Keratinocyte (primary cell): Measurements from ENCODE around the gene SLN. TPM values are rescaled to one million over a fixed set of nuclear protein-coding genes. Genes with fewer than 3 reads are reported as not detected.
"Not testable (repeated sequence)": the region's sequence is repeated elsewhere in the genome, so short reads cannot be mapped to it uniquely, and the experiment has no call there.

Experiments
- DNase-seq: peaks from one replicate; pipeline ENCODE4 v3.0.0-alpha.2; 2011; ENCODE audit warnings: low read depth, missing footprints, low spot score
- FAIRE-seq: peaks from 2 replicates; lab custom pipeline; 2011; peaks lifted over from hg19 to GRCh38; lab: Jason Lieb, UNC
- H2AFZ ChIP-seq: 2 replicates; pipeline ENCODE4 v1.6.0; 2012; ENCODE audit warnings: low read length, control low read depth, inconsistent platforms; ENCODE audit not compliant: control insufficient read depth
- H3K27ac ChIP-seq: 2 replicates; pipeline ENCODE4 v1.5.1; 2011; ENCODE audit warnings: low read length; ENCODE audit not compliant: control insufficient read depth, insufficient read depth
- H3K27me3 ChIP-seq: 3 replicates; pipeline ENCODE4 v1.6.0; 2011; ENCODE audit warnings: low read length; ENCODE audit not compliant: control insufficient read depth, insufficient read depth; ENCODE audit errors: extremely low read depth
- H3K36me3 ChIP-seq, 2 experiments: 2 replicates in 1 of 2; 3 replicates in 1 of 2; pipeline ENCODE4 v1.5.1; 2011; ENCODE audit warnings: low read length in 2 of 2, mild to moderate bottlenecking in 1 of 2; ENCODE audit not compliant: control insufficient read depth in 2 of 2, insufficient read depth in 2 of 2; ENCODE audit errors: extremely low read depth in 1 of 2
- H3K4me1 ChIP-seq: 3 replicates; pipeline ENCODE4 v1.5.1; 2011; ENCODE audit warnings: low read length; ENCODE audit not compliant: control insufficient read depth, insufficient read depth; ENCODE audit errors: extremely low read depth
- H3K4me2 ChIP-seq: 3 replicates; pipeline ENCODE4 v1.6.0; 2011; ENCODE audit warnings: low read depth, low read length; ENCODE audit not compliant: control insufficient read depth, insufficient read depth; ENCODE audit errors: extremely low read depth
- H3K4me3 ChIP-seq, 3 experiments: fragments of 200-600 bp in 1 of 3; sonication (generic) in 1 of 3; 2 replicates in 2 of 3; 3 replicates in 1 of 3; pipeline ENCODE4 v1.5.1; 2011 to 2016; ENCODE audit warnings: low read length in 3 of 3, mild to moderate bottlenecking in 3 of 3, control low read depth in 2 of 3, inconsistent platforms in 1 of 3, low read depth in 1 of 3, mixed read lengths in 1 of 3, mixed run types in 1 of 3, moderate library complexity in 1 of 3; ENCODE audit not compliant: control insufficient read depth in 2 of 3, insufficient read depth in 2 of 3; ENCODE audit errors: extremely low read depth in 1 of 3
- H3K79me2 ChIP-seq: 2 replicates; pipeline ENCODE4 v1.6.0; 2012; ENCODE audit warnings: low read length; ENCODE audit not compliant: control insufficient read depth, insufficient read depth
- H3K9ac ChIP-seq: 3 replicates; pipeline ENCODE4 v1.6.0; 2011; ENCODE audit warnings: low read length; ENCODE audit not compliant: control insufficient read depth, insufficient read depth; ENCODE audit errors: extremely low read depth
- H3K9me1 ChIP-seq: 3 replicates; pipeline ENCODE4 v1.6.0; 2011; ENCODE audit warnings: low read length; ENCODE audit not compliant: control insufficient read depth, insufficient read depth; ENCODE audit errors: extremely low read depth
- H3K9me3 ChIP-seq: 2 replicates; pipeline ENCODE4 v1.5.1; 2012; ENCODE audit warnings: low read depth, low read length; ENCODE audit not compliant: control insufficient read depth
- H4K20me1 ChIP-seq: 3 replicates; pipeline ENCODE4 v1.6.0; 2011; ENCODE audit warnings: low read length; ENCODE audit not compliant: control insufficient read depth, insufficient read depth; ENCODE audit errors: extremely low read depth
- CTCF ChIP-seq, 3 experiments: IDR thresholded peaks in 1 of 3; conservative IDR thresholded peaks in 1 of 3; optimal IDR thresholded peaks in 1 of 3; 2 replicates in 2 of 3; 3 replicates in 1 of 3; pipeline versions ENCODE3 to v1.5.1; 2011; ENCODE audit warnings: low read length in 3 of 3, mild to moderate bottlenecking in 3 of 3, moderate library complexity in 2 of 3, control low read depth in 1 of 3, inconsistent platforms in 1 of 3; ENCODE audit not compliant: insufficient read depth in 2 of 3; ENCODE audit errors: extremely low read depth in 1 of 3
- EZH2 ChIP-seq: IDR thresholded peaks from one replicate; pipeline ENCODE4 v1.6.1; 2012; ENCODE audit warnings: inconsistent platforms, mild to moderate bottlenecking, low read length, moderate library complexity
- dilution Hi-C: fragments of 300-500 bp; cut with MboI; formaldehyde crosslinking; loops from one replicate; pipeline ENCODE4 v1.7.0; 2020; ENCODE audit warnings: low sequenced_read_pairs; ENCODE audit not compliant: extremely low pct_ligation_motif_present
- polyA minus RNA-seq, 3 experiments: library from RNA; depleted of rRNA, polyadenylated mRNA; stranded (reverse); fragments of >200 nt; gene quantifications; 1 replicate in 1 of 3; 2 replicates in 1 of 3; 3 replicates in 1 of 3; pipeline ENCODE4 v1.2.3, GENCODE V29; 2011
- polyA plus RNA-seq, 5 experiments: library from polyadenylated mRNA; depleted of rRNA in 3 of 5; stranded (reverse) in 3 of 5; stranded (forward) in 1 of 5; unstranded in 1 of 5; fragments of >200 nt; gene quantifications; 1 replicate in 1 of 5; 2 replicates in 3 of 5; 3 replicates in 1 of 5; pipeline versions ENCODE4 v1.2.1 to v1.2.3, GENCODE V29; 2011 to 2012; ENCODE audit warnings: missing spikeins in 2 of 5, low read depth in 1 of 5, low replicate concordance in 1 of 5

SLN gene
- 0.09 to 0.12 TPM in 2 of 3 replicates, not detected in the other for polyA plus RNA-seq
- not detected for polyA plus RNA-seq (2011; ENCODE audit: low read depth)
- not detected in 2 replicates for polyA plus RNA-seq (2011; cell fraction: cytosol; rRNA removed)
- not detected in 2 replicates for polyA plus RNA-seq (2011; cell fraction: nucleus; rRNA removed)
- polyA plus RNA-seq (2012; ENCODE audit: low replicate concordance) = not detected in 2 replicates
- polyA minus RNA-seq = not detected in 3 replicates
- not detected for polyA minus RNA-seq (2011; cell fraction: cytosol; rRNA and poly(A)+ RNA removed)
- polyA minus RNA-seq (2011; cell fraction: nucleus; rRNA and poly(A)+ RNA removed) = not detected in 2 replicates

GRCh38 chr11:107711861-107712755 lies at the start of gene SLN:
SLN (minus strand) TSS chr11:107712056.
- no peak within 1 kb of the TSS for H3K4me3 ChIP-seq
- no peak within 1 kb of the TSS for H2AFZ ChIP-seq
- no peaks in the 10 kb centered on the region for H3K36me3 ChIP-seq
- H3K27ac ChIP-seq = no peak within 1 kb of the TSS
- FAIRE-seq = no peak
- H3K9me1 ChIP-seq = no peaks in the 10 kb centered on the region
- dilution Hi-C loops = no loop called here
- H3K4me1 ChIP-seq = no peaks in the 10 kb centered on the region
- no peak for TF ChIP-seq EZH2
- TF ChIP-seq CTCF (optimal IDR thresholded peaks at IDR 0.05 in 1 of 3, IDR thresholded peaks at IDR 0.05 in 1 of 3, conservative IDR thresholded peaks at IDR 0.05 in 1 of 3; ENCODE audit: extremely low read depth in 1 of 3, insufficient read depth in 2 of 3, low read length in 3 of 3) = no peak
- no peaks in the 10 kb centered on the region for H3K79me2 ChIP-seq
- no peaks in the 10 kb centered on the region for H3K9me3 ChIP-seq
- no peaks in the 10 kb centered on the region for H4K20me1 ChIP-seq
- DNase-seq = no peak
- H3K27me3 ChIP-seq = peaks cover 8% of the 10 kb centered on the region
- no peak within 1 kb of the TSS for H3K9ac ChIP-seq
- no peak within 1 kb of the TSS for H3K4me2 ChIP-seq

- H3K36me3 ChIP-seq, H3K4me1 ChIP-seq, H3K27ac ChIP-seq, H3K4me3 ChIP-seq, DNase-seq, FAIRE-seq, H3K27me3 ChIP-seq, dilution Hi-C loops, H2AFZ ChIP-seq, H3K79me2 ChIP-seq, H3K9me3 ChIP-seq, H4K20me1 ChIP-seq, H3K4me2 ChIP-seq, H3K9ac ChIP-seq, H3K9me1 ChIP-seq: not testable (repeated sequence)
Observed at GRCh38 chr11:107758719-107759355, 47.0 kb upstream of the SLN start.
